ENCODE results near the gene ITM2B. TPM values are rescaled to one million over a fixed set of nuclear protein-coding genes. Genes with fewer than 3 reads are reported as not detected.
"Not testable (repeated sequence)": the region's sequence is repeated elsewhere in the genome, so short reads cannot be mapped to it uniquely, and the experiment has no call there.

ITM2B gene
- total and polyA plus RNA-seq, 4 donors, result 114 to 379 (median 202) TPM

DNA sequence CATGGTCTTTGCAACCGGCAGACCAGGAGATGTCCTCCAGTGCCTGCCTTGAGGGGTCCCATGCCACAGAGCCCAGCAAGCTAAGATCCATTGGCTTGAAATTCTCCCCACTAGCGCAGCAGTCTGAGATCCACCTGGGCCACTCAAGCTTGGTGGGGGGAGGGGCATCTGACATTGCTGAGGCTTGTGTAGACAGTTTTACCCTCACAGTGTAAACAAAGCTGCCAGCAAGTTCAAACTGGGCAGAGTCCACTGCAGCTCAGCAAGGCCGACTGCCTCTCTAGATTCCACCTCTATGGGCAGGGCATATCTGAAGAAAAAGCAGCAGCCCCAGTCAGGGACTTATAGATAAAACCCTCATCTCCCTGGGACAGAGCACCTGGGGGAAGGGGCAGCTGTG lies 32.0 kb upstream of the ITM2B start:
- Histone ChIP-seq H3K4me1 (ENCODE audit: control insufficient read depth in 4 of 4, insufficient read depth in 4 of 4, low read length in 3 of 4) (peaks cover 2 to 7% (median 5%) of the 10 kb centered on the region in 4 donors), H3K9ac (ENCODE audit: low read depth in 1 of 2, low read length in 2 of 2) (no peak overlapping the region), H3K36me3 (ENCODE audit: control insufficient read depth in 4 of 4, insufficient read depth in 3 of 4, low read depth in 1 of 4, low read length in 3 of 4) (no peaks in the 10 kb centered on the region), H3K9me3 (ENCODE audit: control insufficient read depth in 4 of 4, low read length in 3 of 4) (peaks cover 0 to 4% (median 0%) of the 10 kb centered on the region in 4 donors), H3K4me3 (ENCODE audit: low read depth in 1 of 3, low read length in 3 of 3) (peak overlapping the region in 2 of 3 donors; percentile 31 to 41), H3K27ac (ENCODE audit: low read depth in 1 of 2, low read length in 2 of 2) (no peak overlapping the region), H3K27me3 (ENCODE audit: control insufficient read depth in 4 of 4, insufficient read depth in 4 of 4, low read length in 3 of 4) (no peaks in the 10 kb centered on the region)
- 60% methylated on average over 3 of the region's 3 CpGs for WGBS
- TF ChIP-seq RXRA (IDR thresholded peaks at IDR 0.05), result peak; percentile 54 to 58
- peak; percentile 69 for TF ChIP-seq FOXA1 (IDR thresholded peaks at IDR 0.05)
- TF ChIP-seq YY1 (IDR thresholded peaks at IDR 0.05), result peak; percentile 42
- no peak for TF ChIP-seq EGR1 (IDR thresholded peaks at IDR 0.05; ENCODE audit: low read depth in 2 of 2)
- peak; percentile 22 to 49 for TF ChIP-seq RAD21 (IDR thresholded peaks at IDR 0.05)
- peak; percentile 56 for TF ChIP-seq HNF4G (IDR thresholded peaks at IDR 0.05)
- TF ChIP-seq JUND (IDR thresholded peaks at IDR 0.05), result no peak
- TF ChIP-seq SP1 (IDR thresholded peaks at IDR 0.05), result peak; percentile 96
- TF ChIP-seq, protein P1, sequence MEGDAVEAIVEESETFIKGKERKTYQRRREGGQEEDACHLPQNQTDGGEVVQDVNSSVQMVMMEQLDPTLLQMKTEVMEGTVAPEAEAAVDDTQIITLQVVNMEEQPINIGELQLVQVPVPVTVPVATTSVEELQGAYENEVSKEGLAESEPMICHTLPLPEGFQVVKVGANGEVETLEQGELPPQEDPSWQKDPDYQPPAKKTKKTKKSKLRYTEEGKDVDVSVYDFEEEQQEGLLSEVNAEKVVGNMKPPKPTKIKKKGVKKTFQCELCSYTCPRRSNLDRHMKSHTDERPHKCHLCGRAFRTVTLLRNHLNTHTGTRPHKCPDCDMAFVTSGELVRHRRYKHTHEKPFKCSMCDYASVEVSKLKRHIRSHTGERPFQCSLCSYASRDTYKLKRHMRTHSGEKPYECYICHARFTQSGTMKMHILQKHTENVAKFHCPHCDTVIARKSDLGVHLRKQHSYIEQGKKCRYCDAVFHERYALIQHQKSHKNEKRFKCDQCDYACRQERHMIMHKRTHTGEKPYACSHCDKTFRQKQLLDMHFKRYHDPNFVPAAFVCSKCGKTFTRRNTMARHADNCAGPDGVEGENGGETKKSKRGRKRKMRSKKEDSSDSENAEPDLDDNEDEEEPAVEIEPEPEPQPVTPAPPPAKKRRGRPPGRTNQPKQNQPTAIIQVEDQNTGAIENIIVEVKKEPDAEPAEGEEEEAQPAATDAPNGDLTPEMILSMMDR (IDR thresholded peaks at IDR 0.05; ENCODE audit: low read depth, low read length, missing input control), result no peak
- peak; percentile 85 for TF ChIP-seq FOXA2 (IDR thresholded peaks at IDR 0.05)
- TF ChIP-seq HNF4A (conservative IDR thresholded peaks at IDR 0.05), result peak; percentile 87 to 88
- no peak for DNase-seq (ENCODE audit: low spot score)

DNA sequence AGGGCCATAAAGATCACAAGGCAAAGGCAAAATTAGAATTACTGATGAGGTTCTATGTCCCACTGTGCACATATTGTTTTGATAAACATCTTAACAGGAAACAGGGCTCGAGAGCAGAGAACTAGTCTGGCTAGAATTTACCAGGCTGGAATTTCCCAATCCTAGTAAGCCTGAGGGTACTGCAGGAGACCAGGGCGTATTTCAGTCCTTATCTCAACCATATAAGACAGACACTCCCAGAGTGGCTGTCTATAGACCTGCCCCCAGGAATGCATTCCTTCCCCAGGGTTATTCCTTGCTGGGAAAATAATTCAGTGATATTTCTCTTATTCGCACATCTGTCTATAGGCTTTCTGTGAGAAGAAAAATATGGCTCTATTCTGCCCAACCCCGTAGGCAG lies 25.8 kb upstream of the ITM2B start:
- H3K27me3 ChIP-seq (ENCODE audit: control insufficient read depth in 4 of 4, insufficient read depth in 4 of 4, low read length in 3 of 4); H3K4me1 ChIP-seq (ENCODE audit: control insufficient read depth in 4 of 4, insufficient read depth in 4 of 4, low read length in 3 of 4); H3K27ac ChIP-seq (ENCODE audit: low read depth in 1 of 2, low read length in 2 of 2); H3K9ac ChIP-seq (ENCODE audit: low read depth in 1 of 2, low read length in 2 of 2); DNase-seq (ENCODE audit: low spot score); H3K4me3 ChIP-seq (ENCODE audit: low read depth in 1 of 3, low read length in 3 of 3); H3K36me3 ChIP-seq (ENCODE audit: control insufficient read depth in 4 of 4, insufficient read depth in 3 of 4, low read depth in 1 of 4, low read length in 3 of 4); H3K9me3 ChIP-seq (ENCODE audit: control insufficient read depth in 4 of 4, low read length in 3 of 4): not testable (repeated sequence)
- 94% methylated on average over 4 of the region's 4 CpGs for WGBS

DNA sequence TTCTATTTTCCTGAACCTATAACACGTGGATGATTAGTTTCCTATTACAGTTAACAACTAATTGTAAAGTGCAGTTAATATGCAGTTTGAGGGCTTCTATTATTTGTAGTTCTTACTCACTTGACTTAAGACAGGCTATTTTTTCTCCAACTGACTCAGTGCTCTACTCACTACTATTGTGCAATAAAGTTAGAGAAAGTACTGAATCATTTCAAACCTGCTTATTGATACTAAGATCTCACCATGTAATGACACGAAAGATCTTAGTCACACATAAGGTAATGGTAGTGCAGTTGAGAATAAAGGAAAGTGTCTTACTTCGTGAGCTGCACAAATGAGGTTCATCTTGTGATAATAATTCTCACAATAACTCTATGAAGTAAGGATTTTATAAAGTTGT lies 22.8 kb upstream of the ITM2B start:
- H3K9me3 ChIP-seq (ENCODE audit: control insufficient read depth in 4 of 4, low read length in 3 of 4), result no peaks in the 10 kb centered on the region
- H3K27ac ChIP-seq (ENCODE audit: low read depth in 1 of 2, low read length in 2 of 2), result no peak overlapping the region
- WGBS, result 90% methylated on average over 3 of the region's 3 CpGs
- no peak for DNase-seq (ENCODE audit: low spot score)
- no peak overlapping the region for H3K4me3 ChIP-seq (ENCODE audit: low read depth in 1 of 3, low read length in 3 of 3)
- no peaks in the 10 kb centered on the region for H3K36me3 ChIP-seq (ENCODE audit: control insufficient read depth in 4 of 4, insufficient read depth in 3 of 4, low read depth in 1 of 4, low read length in 3 of 4)
- H3K9ac ChIP-seq (ENCODE audit: low read depth in 1 of 2, low read length in 2 of 2), result no peak overlapping the region
- H3K27me3 ChIP-seq (ENCODE audit: control insufficient read depth in 4 of 4, insufficient read depth in 4 of 4, low read length in 3 of 4), result no peaks in the 10 kb centered on the region
- no peaks in the 10 kb centered on the region for H3K4me1 ChIP-seq (ENCODE audit: control insufficient read depth in 4 of 4, insufficient read depth in 4 of 4, low read length in 3 of 4)
- TF ChIP-seq HNF4G (IDR thresholded peaks at IDR 0.05), result no peak
- TF ChIP-seq, protein P2, sequence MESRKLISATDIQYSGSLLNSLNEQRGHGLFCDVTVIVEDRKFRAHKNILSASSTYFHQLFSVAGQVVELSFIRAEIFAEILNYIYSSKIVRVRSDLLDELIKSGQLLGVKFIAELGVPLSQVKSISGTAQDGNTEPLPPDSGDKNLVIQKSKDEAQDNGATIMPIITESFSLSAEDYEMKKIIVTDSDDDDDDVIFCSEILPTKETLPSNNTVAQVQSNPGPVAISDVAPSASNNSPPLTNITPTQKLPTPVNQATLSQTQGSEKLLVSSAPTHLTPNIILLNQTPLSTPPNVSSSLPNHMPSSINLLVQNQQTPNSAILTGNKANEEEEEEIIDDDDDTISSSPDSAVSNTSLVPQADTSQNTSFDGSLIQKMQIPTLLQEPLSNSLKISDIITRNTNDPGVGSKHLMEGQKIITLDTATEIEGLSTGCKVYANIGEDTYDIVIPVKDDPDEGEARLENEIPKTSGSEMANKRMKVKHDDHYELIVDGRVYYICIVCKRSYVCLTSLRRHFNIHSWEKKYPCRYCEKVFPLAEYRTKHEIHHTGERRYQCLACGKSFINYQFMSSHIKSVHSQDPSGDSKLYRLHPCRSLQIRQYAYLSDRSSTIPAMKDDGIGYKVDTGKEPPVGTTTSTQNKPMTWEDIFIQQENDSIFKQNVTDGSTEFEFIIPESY (IDR thresholded peaks at IDR 0.05), result no peak
- TF ChIP-seq, protein P1 (IDR thresholded peaks at IDR 0.05; ENCODE audit: low read depth, low read length, missing input control), result no peak
- no peak for TF ChIP-seq NR2F2 (IDR thresholded peaks at IDR 0.05)
- TF ChIP-seq RXRA (IDR thresholded peaks at IDR 0.05), result no peak
- TF ChIP-seq TAF1 (conservative IDR thresholded peaks at IDR 0.05), result no peak
